ENCODE results near the gene PDXP.

Gene PDXP

GRCh38 chr22:37663521-37664140, 5.1 kb downstream of the PDXP start:
- TF ChIP-seq, protein P1, sequence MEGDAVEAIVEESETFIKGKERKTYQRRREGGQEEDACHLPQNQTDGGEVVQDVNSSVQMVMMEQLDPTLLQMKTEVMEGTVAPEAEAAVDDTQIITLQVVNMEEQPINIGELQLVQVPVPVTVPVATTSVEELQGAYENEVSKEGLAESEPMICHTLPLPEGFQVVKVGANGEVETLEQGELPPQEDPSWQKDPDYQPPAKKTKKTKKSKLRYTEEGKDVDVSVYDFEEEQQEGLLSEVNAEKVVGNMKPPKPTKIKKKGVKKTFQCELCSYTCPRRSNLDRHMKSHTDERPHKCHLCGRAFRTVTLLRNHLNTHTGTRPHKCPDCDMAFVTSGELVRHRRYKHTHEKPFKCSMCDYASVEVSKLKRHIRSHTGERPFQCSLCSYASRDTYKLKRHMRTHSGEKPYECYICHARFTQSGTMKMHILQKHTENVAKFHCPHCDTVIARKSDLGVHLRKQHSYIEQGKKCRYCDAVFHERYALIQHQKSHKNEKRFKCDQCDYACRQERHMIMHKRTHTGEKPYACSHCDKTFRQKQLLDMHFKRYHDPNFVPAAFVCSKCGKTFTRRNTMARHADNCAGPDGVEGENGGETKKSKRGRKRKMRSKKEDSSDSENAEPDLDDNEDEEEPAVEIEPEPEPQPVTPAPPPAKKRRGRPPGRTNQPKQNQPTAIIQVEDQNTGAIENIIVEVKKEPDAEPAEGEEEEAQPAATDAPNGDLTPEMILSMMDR (IDR thresholded peaks at IDR 0.05; ENCODE audit: extremely low read depth, insufficient read depth, missing control alignments), result no peak
- in situ Hi-C loops (cut with MboI; ENCODE audit: low pct_unique_long_range_greater_than_20kb, low sequenced_read_pairs, unreplicated experiment), result no loop called here
- DNase-seq (ENCODE audit: low spot score), result no peak

- in situ Hi-C loops (cut with MboI; ENCODE audit: low pct_unique_long_range_greater_than_20kb, low sequenced_read_pairs, unreplicated experiment), result no loop called here
- TF ChIP-seq, protein P1 (IDR thresholded peaks at IDR 0.05; ENCODE audit: extremely low read depth, insufficient read depth, missing control alignments), result no peak
- no peak for DNase-seq (ENCODE audit: low spot score)
Measured at GRCh38 chr22:37664249-37665101, 6.0 kb downstream of the PDXP start.

GRCh38 chr22:37665487-37665886, 7.0 kb downstream of the PDXP start:
- no peak for DNase-seq (ENCODE audit: low spot score)
- TF ChIP-seq, protein P1 (IDR thresholded peaks at IDR 0.05; ENCODE audit: extremely low read depth, insufficient read depth, missing control alignments), result no peak
- in situ Hi-C loops (cut with MboI; ENCODE audit: low pct_unique_long_range_greater_than_20kb, low sequenced_read_pairs, unreplicated experiment), result no loop called here

- in situ Hi-C loops (cut with MboI; ENCODE audit: low pct_unique_long_range_greater_than_20kb, low sequenced_read_pairs, unreplicated experiment), result no loop called here
- TF ChIP-seq, protein P1 (IDR thresholded peaks at IDR 0.05; ENCODE audit: extremely low read depth, insufficient read depth, missing control alignments), result no peak
- no peak for DNase-seq (ENCODE audit: low spot score)
Measured at GRCh38 chr22:37669586-37669985, 11.1 kb downstream of the PDXP start.

DNA sequence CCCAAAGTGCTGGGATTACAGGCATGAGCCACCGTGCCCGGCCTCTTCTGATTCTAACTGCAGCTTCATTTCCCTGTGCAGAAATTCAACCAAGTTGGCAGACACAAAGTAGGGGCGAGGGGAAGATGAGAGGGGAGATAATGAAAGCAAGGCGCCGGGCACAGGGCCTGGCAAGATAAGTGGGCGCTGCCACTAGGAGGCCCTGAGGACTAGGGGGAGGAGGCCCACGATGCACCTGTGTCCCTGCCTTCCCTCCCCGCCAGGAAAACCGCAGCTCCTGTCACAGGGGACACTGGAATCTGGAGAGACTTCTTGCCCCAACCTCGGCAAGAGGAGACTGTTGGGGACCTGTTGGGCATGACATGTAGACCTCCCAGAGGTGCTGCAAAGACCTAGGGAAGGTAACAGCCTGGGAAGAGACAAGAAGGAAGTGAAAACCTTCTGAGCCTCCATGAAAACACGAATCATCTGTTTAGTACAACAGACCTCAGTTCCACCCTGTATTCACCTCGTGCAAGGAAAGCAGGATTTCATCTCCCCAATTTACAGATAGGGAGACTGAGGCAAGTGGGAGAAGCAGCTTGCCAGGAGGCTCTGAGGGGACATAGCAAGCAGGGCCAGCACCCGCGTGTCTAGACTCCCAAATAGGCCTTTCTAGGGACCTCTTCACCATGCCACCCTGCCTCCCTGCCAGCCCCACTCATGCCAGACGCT, 13.8 kb downstream of the PDXP start:
- TF ChIP-seq, protein P1 (IDR thresholded peaks at IDR 0.05; ENCODE audit: extremely low read depth, insufficient read depth, missing control alignments), result no peak
- in situ Hi-C loops (cut with MboI; ENCODE audit: low pct_unique_long_range_greater_than_20kb, low sequenced_read_pairs, unreplicated experiment), result loop anchor here (10.0 kb wide), 1 partner anchor 48 kb away; no protein-coding TSS in a partner anchor
- no peak for DNase-seq (ENCODE audit: low spot score)

DNA sequence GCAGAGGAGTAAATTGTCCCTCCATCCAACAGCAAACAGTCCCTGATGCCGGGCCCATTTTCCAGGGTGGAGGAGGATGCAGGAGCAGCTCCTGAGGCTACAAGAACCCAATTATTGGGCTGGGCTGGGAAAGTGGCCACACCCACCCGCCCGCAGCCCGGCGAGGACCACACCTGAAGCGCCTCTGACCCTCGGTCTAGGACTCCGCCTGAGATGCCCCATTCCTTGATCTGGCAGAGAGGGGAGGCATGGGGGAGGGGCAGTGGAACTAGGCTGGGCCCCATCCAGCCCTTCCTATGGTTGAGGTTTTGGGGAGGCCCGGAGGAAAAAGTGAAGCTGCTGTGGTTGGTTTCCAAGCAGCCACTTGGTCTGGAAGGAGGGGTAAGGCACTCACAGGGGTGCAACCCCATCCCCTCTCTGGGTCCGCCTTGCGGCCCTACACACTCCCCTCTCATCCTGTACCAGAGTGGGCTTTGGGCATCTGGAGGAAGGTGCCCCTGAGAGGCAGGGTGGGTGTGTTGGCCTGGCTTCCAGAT, 14.5 kb downstream of the PDXP start:
- DNase-seq (ENCODE audit: low spot score), result no peak
- TF ChIP-seq, protein P1 (IDR thresholded peaks at IDR 0.05; ENCODE audit: extremely low read depth, insufficient read depth, missing control alignments), result no peak
- in situ Hi-C loops (cut with MboI; ENCODE audit: low pct_unique_long_range_greater_than_20kb, low sequenced_read_pairs, unreplicated experiment), result loop anchor here (10.0 kb wide), 1 partner anchor 48 kb away; no protein-coding TSS in a partner anchor
